Small intestine (tissue), 7 donors: ENCODE results near the gene HOXB3. TPM values are rescaled to one million over a fixed set of nuclear protein-coding genes. Genes with fewer than 3 reads are reported as not detected.
A peak's percentile ranks its signal among the peaks of the same experiment; 100 is the strongest.

Experiments used
- DNase-seq, 2 donors: peaks; one replicate each; pipeline versions ENCODE4 v3.0.0 to v3.0.0-alpha.2; 2013
- FAIRE-seq: peaks from 2 replicates; lab custom pipeline; 2012; peaks lifted over from hg19 to GRCh38; lab: Jason Lieb, UNC
- H3K27ac ChIP-seq, 3 donors: one replicate each; pipeline ENCODE4 v1.5.1; 2013; ENCODE audit warnings: low read length in 2 of 3, mild to moderate bottlenecking in 2 of 3, control low read depth in 1 of 3, inconsistent platforms in 1 of 3, low read depth in 1 of 3, moderate library complexity in 1 of 3
- H3K27me3 ChIP-seq, 3 donors: one replicate each; pipeline ENCODE4 v1.6.1; 2013; ENCODE audit warnings: low read length in 3 of 3, inconsistent platforms in 1 of 3; ENCODE audit not compliant: control insufficient read depth in 3 of 3, insufficient read depth in 3 of 3
- H3K36me3 ChIP-seq, 3 donors: one replicate each; pipeline ENCODE4 v1.6.1; 2013; ENCODE audit warnings: low read length in 3 of 3, inconsistent platforms in 1 of 3, low read depth in 1 of 3, mild to moderate bottlenecking in 1 of 3, moderate library complexity in 1 of 3; ENCODE audit not compliant: control insufficient read depth in 3 of 3, insufficient read depth in 2 of 3
- H3K4me1 ChIP-seq, 3 donors: one replicate each; pipeline ENCODE4 v1.6.1; 2013; ENCODE audit warnings: low read length in 2 of 3, inconsistent platforms in 1 of 3, low read depth in 1 of 3, mild to moderate bottlenecking in 1 of 3, moderate library complexity in 1 of 3; ENCODE audit not compliant: control insufficient read depth in 3 of 3, insufficient read depth in 2 of 3
- H3K4me3 ChIP-seq, 3 donors: one replicate each; pipeline ENCODE4 v1.5.1; 2013; ENCODE audit warnings: low read length in 3 of 3, control low read depth in 1 of 3, inconsistent platforms in 1 of 3, low read depth in 1 of 3, mild to moderate bottlenecking in 1 of 3, moderate library complexity in 1 of 3
- H3K9me3 ChIP-seq, 2 donors: one replicate each; pipeline ENCODE4 v1.6.1; 2013; ENCODE audit warnings: low read depth in 1 of 2, low read length in 1 of 2; ENCODE audit not compliant: control insufficient read depth in 2 of 2, insufficient read depth in 1 of 2
- WGBS, 3 donors: extraction: QIAGEN DNeasy Blood & Tissue Kit; methylation state at CpG; one replicate each; pipeline ENCODE4 v1.1.7; 2013; 5-methylcytosine and 5-hydroxymethylcytosine counted together
- polyA plus RNA-seq, 4 donors: library from polyadenylated mRNA; stranded (reverse) in 3 of 4; unstranded in 1 of 4; fragments of 200-250 nt in 3 of 4; fragments of 120-200 nt in 1 of 4; gene quantifications; one replicate each; pipeline versions ENCODE4 v1.2.1 to v1.2.3, GENCODE V29; 2013
- donor health status: healthy with polysubstance abuse.
- donor health status: control.
- donor health status: control.
- donor health status: Bipolar disorder and iron deficiency.
- donor health status: healthy.

Gene HOXB3
- polyA plus RNA-seq, 4 donors = 1.4 to 19.6 (median 5.7) TPM; not detected in 1

- FAIRE-seq = no peak
- 8 to 9% (median 9%) methylated on average over 36 to 37 of the region's 37 CpGs for WGBS, 3 donors
These were observed 3.9 kb upstream of the HOXB3 start for GRCh38 chr17:48593840-48594537.

GRCh38 chr17:48593126-48593829 lies 3.2 kb upstream of the HOXB3 start, which contains the start of gene HOXB5:
Gene HOXB5 (minus strand): TSS chr17:48593779. CDS start chr17:48593682, 97 bp downstream.
- DNase-seq (no peak), FAIRE-seq (no peak)
- H3K27me3 ChIP-seq = peaks cover 0 to 99% (median 13%) of the 10 kb centered on the region in 3 donors
- peak within 1 kb of the TSS in 2 of 3 donors; percentile 27 to 48 for H3K4me3 ChIP-seq
- no peaks in the 10 kb centered on the region for H3K9me3 ChIP-seq
- peaks cover 0 to 41% (median under 1%) of the 10 kb centered on the region in 3 donors for H3K4me1 ChIP-seq
- H3K27ac ChIP-seq = peak within 1 kb of the TSS; percentile 62 to 91 (median 90)
- peaks cover 0 to 38% (median 0%) of the 10 kb centered on the region in 3 donors for H3K36me3 ChIP-seq
- 3 to 9% (median 9%) methylated on average over 46 to 50 of the region's 50 CpGs for WGBS, 3 donors

More at GRCh38 chr17:48593840-48594537, 3.9 kb upstream of the HOXB3 start:
- peaks cover 0 to 38% (median 0%) of the 10 kb centered on the region in 3 donors for H3K36me3 ChIP-seq
- DNase-seq = peak; percentile 35 to 86
- H3K4me3 ChIP-seq = no peak overlapping the region
- no peaks in the 10 kb centered on the region for H3K9me3 ChIP-seq
- peaks cover 0 to 99% (median 19%) of the 10 kb centered on the region in 3 donors for H3K27me3 ChIP-seq
- H3K4me1 ChIP-seq = peaks cover 0 to 47% (median 2%) of the 10 kb centered on the region in 3 donors
- peak overlapping the region in 2 of 3 donors; percentile 61 to 63 for H3K27ac ChIP-seq

- H3K36me3 ChIP-seq = peaks cover 0 to 38% (median 0%) of the 10 kb centered on the region in 3 donors
- peak overlapping the region in 2 of 3 donors; percentile 27 to 48 for H3K4me3 ChIP-seq
- H3K9me3 ChIP-seq = no peaks in the 10 kb centered on the region
- 6 to 8% (median 7%) methylated on average over 14 of the region's 14 CpGs for WGBS, 3 donors
- FAIRE-seq (no peak), DNase-seq (no peak)
- H3K4me1 ChIP-seq = peaks cover 0 to 39% (median 0%) of the 10 kb centered on the region in 3 donors
- peak overlapping the region; percentile 62 to 91 (median 90) for H3K27ac ChIP-seq
- H3K27me3 ChIP-seq = peaks cover 0 to 99% (median 11%) of the 10 kb centered on the region in 3 donors
These were observed 2.5 kb upstream of the HOXB3 start for GRCh38 chr17:48592577-48592976.

GRCh38 chr17:48592057-48592514 lies 2.0 kb upstream of the HOXB3 start:
- WGBS, 3 donors = 13 to 27% (median 15%) methylated on average over 33 of the region's 33 CpGs
- FAIRE-seq = no peak
- peak overlapping the region in 2 of 3 donors; percentile 27 to 48 for H3K4me3 ChIP-seq
- H3K9me3 ChIP-seq = no peaks in the 10 kb centered on the region
- peaks cover 0 to 41% (median 0%) of the 10 kb centered on the region in 3 donors for H3K4me1 ChIP-seq
- DNase-seq = no peak
- peaks cover 0 to 99% (median 11%) of the 10 kb centered on the region in 3 donors for H3K27me3 ChIP-seq
- peaks cover 0 to 38% (median 0%) of the 10 kb centered on the region in 3 donors for H3K36me3 ChIP-seq
- peak overlapping the region; percentile 0 to 91 (median 90) for H3K27ac ChIP-seq

DNA sequence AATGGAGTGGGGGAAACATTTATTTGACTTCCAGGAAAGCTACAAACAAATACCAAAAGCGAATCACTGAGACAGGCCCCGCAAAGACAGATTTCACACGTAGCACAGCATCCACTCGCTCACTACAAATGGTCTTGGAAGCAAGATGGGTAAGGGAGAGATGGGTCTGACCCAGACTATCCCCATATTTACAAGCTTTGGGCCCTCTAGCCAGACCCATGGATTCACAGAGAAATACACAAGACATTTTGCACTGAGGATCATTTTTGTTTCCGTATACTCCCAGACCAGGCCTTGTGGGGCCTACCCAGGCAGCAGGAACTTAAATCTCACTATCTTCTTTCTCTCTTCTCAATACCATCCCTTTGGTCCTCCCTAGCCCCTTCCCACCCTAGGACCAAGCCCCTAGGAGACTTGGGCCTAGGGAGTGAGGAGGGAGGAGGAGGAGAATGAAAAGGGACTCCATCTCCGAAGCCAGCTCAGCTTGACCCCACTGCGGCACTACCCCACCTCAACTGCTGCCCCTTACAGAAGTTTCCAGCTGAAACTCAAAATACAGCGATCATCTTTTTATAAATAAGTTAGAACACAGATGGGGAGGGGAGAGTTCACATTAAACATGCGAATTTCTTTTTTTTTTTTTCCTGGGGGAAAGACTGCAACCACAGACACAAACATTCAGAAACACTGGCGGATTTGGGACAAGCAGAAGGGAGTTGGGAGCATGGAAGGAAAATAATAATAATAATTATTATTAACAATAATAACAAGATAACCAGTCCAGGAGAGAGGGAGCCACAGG lies 1.4 kb upstream of the HOXB3 start:
- Histone ChIP-seq H3K4me3 (peak overlapping the region in 1 of 3 donors; percentile 48), H3K4me1 (peaks cover 0 to 47% (median 2%) of the 10 kb centered on the region in 3 donors), H3K27ac (peak overlapping the region; percentile 0 to 93 (median 91)), H3K27me3 (peaks cover 0 to 99% (median 11%) of the 10 kb centered on the region in 3 donors), H3K36me3 (peaks cover 0 to 37% (median 0%) of the 10 kb centered on the region in 3 donors), H3K9me3 (no peaks in the 10 kb centered on the region)
- WGBS, 3 donors = 63 to 84% (median 75%) methylated on average over 10 of the region's 10 CpGs
- FAIRE-seq = no peak
- no peak for DNase-seq

DNA sequence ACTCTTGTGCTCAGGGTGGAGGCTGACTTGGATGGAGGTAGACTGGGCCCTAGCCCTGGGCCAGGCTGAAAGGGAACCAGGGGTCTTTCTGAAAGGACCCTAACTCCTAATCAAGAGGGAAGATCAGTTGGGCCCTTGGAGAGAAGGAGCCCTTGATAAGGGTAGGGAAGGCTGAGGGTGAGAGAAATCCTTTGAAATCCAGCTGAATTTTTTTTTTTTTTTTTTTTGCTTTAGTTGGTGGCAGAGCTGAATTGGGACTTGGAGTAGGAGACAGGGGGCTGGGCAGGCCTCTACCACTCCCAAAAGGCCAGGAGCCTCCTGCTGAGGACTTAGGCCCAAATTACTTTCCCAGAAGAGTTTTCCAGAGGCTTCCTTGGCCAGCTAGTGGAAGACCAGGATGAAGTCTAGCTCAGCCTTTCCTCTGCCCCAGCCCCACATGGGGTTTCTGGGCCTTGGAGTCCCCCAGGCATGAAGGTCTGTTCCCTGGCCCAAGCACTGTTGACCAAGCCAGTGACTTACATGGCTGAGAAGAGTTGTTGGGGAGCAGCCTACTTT lies 643 bp upstream of the HOXB3 start:
- peaks cover 0 to 29% (median 0%) of the 10 kb centered on the region in 3 donors for H3K36me3 ChIP-seq
- peak overlapping the region in 2 of 3 donors; percentile 91 to 93 for H3K27ac ChIP-seq
- peaks cover 0 to 44% (median 2%) of the 10 kb centered on the region in 3 donors for H3K4me1 ChIP-seq
- peaks cover 0 to 99% (median 13%) of the 10 kb centered on the region in 3 donors for H3K27me3 ChIP-seq
- FAIRE-seq (no peak), DNase-seq (no peak)
- H3K4me3 ChIP-seq = peak overlapping the region in 1 of 3 donors; percentile 52
- H3K9me3 ChIP-seq = no peaks in the 10 kb centered on the region

GRCh38 chr17:48589060-48589830 lies 796 bp downstream of the HOXB3 start:
- FAIRE-seq = no peak
- Histone ChIP-seq H3K4me3 (peak overlapping the region in 1 of 3 donors; percentile 52), H3K36me3 (peaks cover 0 to 16% (median 0%) of the 10 kb centered on the region in 3 donors), H3K27ac (peak overlapping the region; percentile 17 to 93 (median 91)), H3K27me3 (peaks cover 0 to 98% (median 14%) of the 10 kb centered on the region in 3 donors), H3K9me3 (peaks cover 0 to 3% of the 10 kb centered on the region in 2 donors), H3K4me1 (peaks cover 0 to 37% (median 2%) of the 10 kb centered on the region in 3 donors)
- no peak for DNase-seq
- WGBS, 3 donors = 11 to 17% (median 17%) methylated on average over 10 of the region's 10 CpGs
